Thyroid gland (tissue), 4 donors: ENCODE measurements around the gene ACSS1.

ENCODE experiments used
- POLR2A ChIP-seq, 2 donors: fragments of 450-650 bp; IDR thresholded peaks; one replicate each; pipeline ENCODE4 v1.6.1; 2017; ENCODE audit warnings: antibody characterized with exemption in 2 of 2, mild to moderate bottlenecking in 2 of 2, moderate library complexity in 1 of 2
- TF ChIP-seq, protein P1 (sequence below), 6 experiments: fragments of 200-600 bp in 3 of 6; fragments of 450-650 bp in 3 of 6; sonication (generic) in 3 of 6; IDR thresholded peaks; one replicate each; pipeline ENCODE4 v1.5.1; 2016 to 2019; ENCODE audit warnings: antibody characterized with exemption in 6 of 6, mild to moderate bottlenecking in 2 of 6, inconsistent platforms in 1 of 6, moderate library complexity in 1 of 6

GRCh38 chr20:25103526-25103925 is 45.6 kb upstream of the ACSS1 start:
- TF ChIP-seq, protein P1, sequence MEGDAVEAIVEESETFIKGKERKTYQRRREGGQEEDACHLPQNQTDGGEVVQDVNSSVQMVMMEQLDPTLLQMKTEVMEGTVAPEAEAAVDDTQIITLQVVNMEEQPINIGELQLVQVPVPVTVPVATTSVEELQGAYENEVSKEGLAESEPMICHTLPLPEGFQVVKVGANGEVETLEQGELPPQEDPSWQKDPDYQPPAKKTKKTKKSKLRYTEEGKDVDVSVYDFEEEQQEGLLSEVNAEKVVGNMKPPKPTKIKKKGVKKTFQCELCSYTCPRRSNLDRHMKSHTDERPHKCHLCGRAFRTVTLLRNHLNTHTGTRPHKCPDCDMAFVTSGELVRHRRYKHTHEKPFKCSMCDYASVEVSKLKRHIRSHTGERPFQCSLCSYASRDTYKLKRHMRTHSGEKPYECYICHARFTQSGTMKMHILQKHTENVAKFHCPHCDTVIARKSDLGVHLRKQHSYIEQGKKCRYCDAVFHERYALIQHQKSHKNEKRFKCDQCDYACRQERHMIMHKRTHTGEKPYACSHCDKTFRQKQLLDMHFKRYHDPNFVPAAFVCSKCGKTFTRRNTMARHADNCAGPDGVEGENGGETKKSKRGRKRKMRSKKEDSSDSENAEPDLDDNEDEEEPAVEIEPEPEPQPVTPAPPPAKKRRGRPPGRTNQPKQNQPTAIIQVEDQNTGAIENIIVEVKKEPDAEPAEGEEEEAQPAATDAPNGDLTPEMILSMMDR (IDR thresholded peaks at IDR 0.05) = no peak
- TF ChIP-seq POLR2A (IDR thresholded peaks at IDR 0.05) = no peak
